GM18870 (cell line): ENCODE results near the gene CDT1.
"Not testable (repeated sequence)": the region's sequence is repeated elsewhere in the genome, so short reads cannot be mapped to it uniquely, and the experiment has no call there.

Source experiments
- ATAC-seq: cut with Tn5 transposase; IDR thresholded peaks from one replicate; pipeline ENCODE4 v1.9.1; 2021; ENCODE audit warnings: moderate library complexity; ENCODE audit not compliant: unreplicated experiment

The CDT1 gene

DNA sequence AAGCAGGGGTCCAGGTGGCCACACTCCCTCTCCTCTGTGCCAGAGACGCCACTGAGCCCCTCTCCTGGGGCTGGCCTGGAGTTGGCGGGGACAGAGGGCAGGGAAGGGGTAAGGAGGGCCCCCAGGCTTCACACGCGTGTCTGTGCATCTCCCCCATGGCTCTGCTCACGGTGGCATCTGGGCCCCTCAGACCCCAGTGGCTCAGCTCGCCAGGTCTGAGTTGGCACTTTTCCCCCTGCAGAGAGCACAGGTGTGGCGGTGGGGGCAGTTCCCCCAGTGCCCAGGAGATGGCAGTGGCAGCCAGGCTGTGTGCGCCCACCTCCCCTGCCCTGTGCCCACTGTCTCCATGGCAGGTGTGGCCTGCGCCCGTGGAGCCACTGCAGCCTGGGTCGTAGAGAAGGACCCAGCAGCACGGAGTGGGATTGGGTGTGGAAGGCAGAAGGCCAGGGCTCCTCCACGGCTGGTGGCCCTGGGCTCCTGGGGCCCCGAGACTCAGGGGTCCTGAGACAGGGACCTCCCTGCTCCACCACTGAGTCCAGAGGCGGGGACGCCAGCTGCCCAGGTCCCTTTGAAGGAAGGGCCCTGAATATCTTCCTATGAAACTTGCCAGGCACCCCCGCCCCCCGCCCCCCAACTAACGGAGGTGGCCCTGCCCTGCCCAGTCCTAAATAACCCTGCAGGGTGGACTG lies 12.5 kb downstream of the CDT1 start:
- no peak for ATAC-seq

DNA sequence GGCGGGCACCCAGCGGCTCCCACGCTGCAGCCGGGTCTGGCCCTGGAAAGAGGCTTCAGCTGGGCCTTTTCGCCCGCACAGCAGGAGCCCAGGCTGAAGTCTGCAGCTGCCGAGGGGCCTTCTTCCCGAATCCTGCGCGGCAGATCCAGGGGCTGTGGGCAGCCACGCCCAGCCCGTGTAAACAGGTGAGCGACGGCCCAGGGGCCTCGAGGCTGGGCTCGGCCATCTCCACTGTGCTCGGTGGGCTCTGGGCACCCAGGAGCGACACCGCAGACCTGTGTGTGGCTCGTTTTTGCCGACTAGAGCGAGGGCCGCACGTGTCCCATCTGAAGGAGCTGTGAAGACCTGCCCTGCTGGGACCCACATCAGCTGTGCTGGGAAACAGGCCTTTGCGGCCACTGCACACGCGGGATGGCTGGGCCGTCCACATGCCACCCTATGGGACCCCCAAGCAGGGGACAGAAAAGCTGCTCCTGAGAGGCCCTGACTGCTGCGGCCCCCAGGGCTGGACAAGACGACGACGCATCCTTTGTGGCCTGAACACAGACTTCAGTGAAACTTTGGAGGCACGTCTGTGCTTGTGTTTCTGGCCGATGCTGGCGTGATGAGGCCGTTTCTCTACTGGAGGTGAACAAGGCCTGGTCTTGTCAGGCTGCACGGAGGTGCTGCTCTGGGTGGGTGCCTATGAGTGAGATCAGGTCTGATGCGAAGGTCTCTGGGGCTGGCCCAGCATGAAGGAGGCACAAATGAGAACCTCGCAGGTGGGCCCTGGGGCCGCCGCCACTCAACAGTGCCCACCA lies 13.3 kb downstream of the CDT1 start:
- no peak for ATAC-seq

DNA sequence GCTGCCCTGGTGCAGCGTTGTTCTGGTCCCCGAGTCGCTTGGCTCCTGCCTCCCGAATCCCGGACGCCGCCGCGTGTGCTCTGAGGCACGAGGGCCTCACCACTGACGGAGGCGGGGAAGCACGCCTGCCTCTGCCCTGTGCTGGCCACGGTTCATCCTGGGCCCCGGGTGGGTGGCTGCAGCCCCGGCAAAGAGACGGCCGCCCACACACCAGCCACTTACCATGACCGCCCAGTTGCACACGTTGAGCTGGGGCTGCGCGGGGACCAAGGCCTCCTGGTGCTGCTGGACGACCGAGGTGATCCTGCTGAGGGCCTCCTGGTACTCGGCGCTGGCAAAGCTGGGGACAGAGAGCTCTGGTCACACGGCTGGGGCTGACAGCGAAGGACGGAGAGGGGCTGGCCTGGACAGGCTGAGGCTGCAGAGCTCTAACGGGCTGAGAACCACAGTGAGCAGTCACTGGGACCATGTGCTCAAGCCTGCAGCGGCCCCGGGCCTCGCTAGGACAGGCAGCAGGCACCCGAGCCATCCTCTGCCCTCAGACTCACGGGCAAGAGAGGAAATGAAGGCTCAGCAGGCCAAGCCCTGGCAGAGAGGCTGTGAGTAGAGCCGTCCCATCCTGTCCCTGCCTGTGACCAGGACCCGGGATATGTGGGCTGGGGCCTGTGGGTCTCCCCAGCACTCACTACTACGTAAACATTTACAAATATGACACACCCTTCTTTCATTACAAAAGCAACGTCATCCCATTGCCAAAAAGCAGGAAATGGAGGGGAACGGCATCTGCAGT lies 14.4 kb downstream of the CDT1 start:
- no peak for ATAC-seq

GRCh38 chr16:88818575-88818874 lies 14.9 kb downstream of the CDT1 start:
- no peak for ATAC-seq

- no peak for ATAC-seq
These were observed 15.5 kb downstream of the CDT1 start for GRCh38 chr16:88819126-88819525.

DNA sequence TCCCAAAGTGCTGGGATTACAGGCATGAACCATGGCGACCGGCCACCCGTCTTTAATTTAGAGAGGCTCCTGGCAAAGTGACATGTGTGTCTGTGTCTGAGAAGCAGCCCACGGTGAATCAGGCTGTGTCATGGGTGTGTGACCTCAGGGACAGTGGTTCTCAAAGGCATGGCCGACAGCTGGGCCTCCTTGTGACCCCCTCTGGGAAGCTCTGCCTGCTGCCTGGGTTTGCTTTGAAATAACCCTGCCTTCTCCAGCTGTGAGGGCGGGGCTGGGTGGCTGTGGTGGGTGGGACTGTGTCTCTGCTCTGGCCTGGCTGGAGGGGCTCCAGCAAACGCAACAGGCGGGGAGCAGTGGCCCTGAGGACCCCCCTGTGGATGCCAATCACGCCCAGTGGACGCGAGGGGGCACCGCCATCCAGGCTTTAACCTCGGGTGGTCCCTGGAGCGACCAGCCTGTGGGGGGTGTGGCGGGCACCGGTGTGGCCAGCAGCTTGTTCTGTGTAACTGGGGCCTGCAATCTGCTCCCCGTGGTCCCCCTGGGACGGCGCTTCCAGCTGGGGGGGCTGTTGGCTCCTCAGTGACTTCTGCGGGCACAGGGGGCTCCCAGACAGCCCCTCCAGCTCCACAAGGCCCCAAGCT lies 16.9 kb downstream of the CDT1 start:
- ATAC-seq: no peak

DNA sequence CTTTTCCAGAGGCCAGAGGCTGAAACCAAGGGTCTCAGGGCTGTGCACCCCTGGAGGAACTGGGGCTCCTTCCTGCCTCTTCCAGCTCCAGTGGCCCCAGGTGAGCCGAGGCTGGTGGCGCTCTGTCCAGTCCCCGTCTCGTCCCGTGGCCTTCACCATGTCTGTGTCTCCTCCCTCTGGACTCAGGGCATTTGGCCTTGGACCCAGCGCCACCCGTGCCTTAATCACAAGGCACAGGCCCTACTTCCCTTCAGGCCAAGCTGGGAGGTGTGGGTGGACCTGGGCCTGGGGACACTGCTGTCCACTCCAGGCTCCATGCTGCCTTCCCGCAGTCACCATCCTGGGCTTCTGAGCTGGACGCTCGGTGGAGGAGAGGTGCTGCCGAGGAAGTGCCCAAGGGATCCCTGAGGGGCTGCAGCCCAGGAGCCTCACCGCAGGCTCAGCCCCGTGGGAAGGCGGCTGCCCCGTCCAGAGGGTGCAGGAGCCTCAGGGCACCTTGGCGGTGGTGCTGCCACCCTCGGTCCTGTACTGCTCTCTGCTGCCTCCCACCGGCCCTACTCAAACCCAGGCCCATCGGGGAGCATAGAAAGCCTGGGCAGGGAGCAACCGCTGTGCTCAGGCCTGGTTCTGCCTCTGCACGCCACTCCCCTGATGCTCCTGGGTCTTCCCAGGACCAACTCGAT lies 17.7 kb downstream of the CDT1 start:
- no peak for ATAC-seq

- ATAC-seq: no peak
These were observed 18.9 kb downstream of the CDT1 start for GRCh38 chr16:88822281-88823040.

DNA sequence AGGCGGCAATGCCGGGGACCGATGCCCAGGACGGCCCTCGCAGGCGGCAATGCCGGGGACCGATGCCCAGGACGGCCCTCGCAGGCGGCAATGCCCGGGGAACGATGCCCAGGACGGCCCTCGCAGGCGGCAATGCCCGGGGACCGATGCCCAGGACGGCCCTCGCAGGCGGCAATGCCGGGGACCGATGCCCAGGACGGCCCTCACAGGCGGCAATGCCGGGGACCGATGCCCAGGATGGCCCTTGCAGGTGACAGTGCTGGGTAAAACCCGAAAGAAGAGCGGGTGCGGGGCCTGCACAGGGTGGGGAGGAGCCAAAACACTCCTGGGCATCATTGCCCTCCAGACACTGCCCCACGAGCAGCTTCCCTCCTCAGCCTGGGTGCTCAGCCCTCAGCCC lies 20.1 kb downstream of the CDT1 start:
- ATAC-seq: not testable (repeated sequence)

DNA sequence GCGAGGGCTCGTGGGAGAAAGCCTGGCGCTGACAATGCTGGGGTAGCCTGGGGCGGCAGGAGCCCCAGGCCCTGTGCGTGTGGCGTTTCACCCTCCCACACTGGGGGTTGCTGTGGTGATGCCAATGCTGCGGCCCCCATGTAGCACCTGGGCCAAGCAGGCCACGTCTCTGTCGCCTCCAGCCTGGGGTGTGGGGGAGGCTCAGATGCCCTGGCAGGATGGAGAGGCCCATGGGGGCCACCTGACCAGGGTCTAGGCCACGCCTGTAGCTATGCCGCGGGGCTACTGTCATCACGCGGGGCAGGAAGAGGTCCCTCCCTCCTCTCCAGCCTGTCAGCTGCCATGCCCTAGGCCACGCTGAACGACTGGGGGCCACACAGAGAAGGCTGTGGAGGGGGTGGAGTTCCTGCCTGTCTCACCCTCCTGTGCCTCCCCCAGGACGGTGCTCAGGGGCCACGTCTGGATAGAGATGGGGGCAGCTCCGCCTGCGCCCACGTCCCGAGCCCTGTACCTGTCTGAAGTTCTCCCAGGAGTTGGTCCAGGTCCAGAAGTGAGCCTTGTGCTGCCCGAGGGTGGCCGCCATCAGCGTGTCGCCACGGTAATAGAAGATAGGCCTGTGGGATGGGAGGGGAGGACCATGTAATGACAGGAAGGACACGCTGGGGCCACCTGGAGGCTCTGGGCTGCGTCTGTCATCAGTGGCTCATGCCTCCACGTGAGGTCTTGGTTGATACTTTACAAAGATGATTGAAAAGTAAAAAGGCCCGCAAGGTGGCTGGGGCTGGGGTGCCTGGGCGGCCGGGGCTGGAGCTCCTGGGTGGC lies 20.9 kb downstream of the CDT1 start:
- ATAC-seq: no peak

DNA sequence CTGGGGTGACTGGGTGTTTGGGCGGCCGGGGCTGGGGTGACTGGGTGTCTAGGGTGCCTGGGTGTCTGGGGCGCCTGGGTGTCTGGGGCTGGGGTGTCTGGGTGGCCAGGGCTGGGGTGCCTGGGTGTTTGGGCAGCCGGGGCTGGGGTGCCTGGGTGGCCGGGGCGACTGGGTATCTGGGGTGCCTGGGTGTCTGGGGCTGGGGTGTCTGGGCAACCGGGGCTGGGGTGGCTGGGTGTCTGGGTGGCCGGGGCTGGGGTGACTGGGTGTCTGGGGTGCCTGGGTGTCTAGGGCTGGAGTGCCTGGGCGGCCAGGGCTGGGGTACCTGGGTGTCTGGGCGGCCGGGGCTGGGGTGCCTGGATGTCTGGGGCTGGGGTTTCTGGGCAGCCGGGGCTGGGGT lies 21.6 kb downstream of the CDT1 start:
- no peak for ATAC-seq

DNA sequence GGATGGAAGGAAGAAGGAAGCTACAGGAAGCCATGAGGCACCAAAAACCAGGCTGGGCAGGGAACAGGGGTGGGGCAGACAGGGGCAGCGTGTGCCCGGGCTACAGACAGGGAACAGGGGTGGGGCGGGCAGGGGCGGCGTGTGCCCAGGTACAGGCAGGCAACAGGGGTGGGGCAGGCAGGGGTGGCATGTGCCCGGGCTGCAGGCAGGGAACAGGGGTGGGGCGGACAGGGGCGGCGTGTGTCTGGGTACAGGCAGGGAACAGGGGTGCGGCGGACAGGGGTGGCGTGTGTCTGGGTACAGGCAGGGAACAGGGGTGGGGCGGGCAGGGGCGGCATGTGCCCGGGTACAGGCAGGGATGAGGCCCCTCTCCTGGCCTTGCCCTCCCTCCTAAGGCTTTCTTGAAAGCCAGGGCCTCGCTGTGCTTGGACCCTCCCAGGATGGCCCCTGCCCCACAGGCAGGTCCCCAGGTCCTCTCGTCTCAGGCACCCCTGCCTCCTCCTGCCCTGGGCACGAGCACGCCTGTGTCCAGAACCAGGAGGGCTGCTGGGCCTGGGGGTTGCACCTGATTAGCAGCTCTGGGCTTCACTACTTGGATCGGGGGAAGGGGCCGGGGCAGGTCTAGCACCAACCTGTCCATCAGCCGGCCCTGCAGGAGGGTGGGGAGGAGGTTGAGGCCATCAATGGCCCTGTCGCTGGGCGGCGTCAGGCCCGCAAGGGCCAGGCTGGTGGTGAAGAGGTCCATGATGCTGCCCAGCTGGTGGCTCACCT lies 22.7 kb downstream of the CDT1 start:
- ATAC-seq: no peak

DNA sequence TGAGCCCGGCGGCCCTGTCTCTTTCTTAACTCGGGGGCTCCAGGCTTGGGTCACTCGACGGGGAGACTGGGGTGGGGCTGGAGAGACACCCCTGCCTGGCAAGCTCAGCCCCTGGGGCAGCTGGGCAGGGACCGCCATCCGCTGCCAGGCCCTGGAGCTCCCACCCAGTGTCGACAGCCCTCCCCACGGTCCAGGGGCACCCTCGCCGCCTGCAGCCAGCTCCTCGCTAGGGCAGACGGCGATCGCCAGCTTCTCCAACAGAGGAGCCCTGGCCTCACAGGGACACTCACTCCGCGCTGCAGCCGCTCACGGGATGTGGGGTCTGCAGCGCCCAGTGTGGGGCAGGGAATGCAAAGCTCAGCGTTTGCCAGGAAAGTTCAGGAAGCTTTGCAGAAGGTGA lies 24.1 kb downstream of the CDT1 start:
- ATAC-seq: no peak

- no peak for ATAC-seq
These were observed 25.1 kb downstream of the CDT1 start for GRCh38 chr16:88828711-88829110.

GRCh38 chr16:88830258-88830657 lies 26.7 kb downstream of the CDT1 start:
- no peak for ATAC-seq

DNA sequence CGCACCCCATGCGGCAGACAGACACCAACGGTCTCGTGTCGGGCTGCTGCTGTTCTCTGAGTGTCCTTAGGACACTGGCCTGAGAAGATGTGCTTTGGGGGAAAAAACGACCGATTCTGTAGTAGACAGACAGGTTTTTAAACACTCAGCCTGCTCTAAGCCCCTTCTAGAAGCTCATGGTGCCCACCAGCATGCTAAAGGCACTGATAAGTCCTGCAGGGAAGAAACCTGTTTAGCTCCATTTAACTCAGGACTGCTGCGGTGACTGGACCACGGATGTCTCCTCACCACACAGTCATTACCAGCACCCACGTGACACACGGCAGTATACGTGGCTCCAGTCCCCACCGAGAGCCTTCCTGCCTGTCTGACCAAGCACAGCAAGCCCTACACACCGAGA lies 27.2 kb downstream of the CDT1 start:
- ATAC-seq: no peak

DNA sequence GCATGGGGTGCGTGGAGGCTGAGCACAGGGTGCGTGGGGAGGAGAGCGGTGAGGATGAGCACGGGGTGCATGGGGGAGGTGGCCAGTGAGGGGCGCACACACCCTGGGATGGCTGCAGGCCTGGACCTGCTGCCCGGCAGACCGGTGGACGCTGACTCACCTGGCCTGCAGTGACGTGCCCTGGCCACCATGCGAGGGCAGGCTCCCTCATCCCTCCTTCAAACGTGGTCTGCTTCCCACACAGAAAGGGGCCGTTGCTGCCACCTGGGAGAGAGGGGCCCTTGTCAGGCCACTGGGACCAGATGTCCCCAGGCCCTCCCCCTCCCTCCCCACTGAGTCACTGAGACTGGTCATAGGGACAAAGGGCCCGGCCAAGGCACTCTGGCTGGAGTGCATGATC lies 28.2 kb downstream of the CDT1 start:
- no peak for ATAC-seq

- no peak for ATAC-seq
These were observed 29.5 kb downstream of the CDT1 start for GRCh38 chr16:88833086-88833485.

DNA sequence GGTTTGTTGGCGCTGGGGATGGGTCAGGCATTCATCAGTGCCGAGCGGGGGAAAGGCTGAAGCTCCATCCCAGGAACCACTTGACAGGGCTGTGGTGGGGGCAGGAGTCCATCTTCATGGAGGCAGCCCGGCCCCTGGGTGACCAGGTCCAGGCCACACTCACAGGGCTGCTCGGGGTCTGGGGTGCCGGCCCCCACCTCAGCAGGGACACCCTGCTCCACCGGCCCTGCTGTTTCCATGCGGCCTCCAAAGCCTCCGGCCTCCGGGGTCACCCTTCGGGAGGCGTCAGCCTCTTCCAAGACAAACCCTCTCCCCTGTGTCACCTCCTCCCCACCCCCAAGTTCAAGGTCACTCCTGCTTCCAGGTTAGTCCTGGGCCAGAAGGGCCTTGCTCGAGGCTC lies 31.1 kb downstream of the CDT1 start:
- ATAC-seq: no peak
